HepG2 (cell line): ENCODE data around the gene RPUSD2. TPM values are rescaled to one million over a fixed set of nuclear protein-coding genes. Genes with fewer than 3 reads are reported as not detected.

ENCODE experiments used
- ATAC-seq: fragments of 200-7000 bp; cut with Tn5 transposase; 3 replicates; pipeline ENCODE4 v1.9.1; 2020; ENCODE audit warnings: mild to moderate bottlenecking, moderate library complexity
- BruUV-seq: library from RNA; stranded (reverse); fragments of 400-500 nt; replicated peaks from 2 replicates; lab custom pipeline; 2021; lab: Mats Ljungman, UMichigan
- CTCF ChIA-PET: fragments of 300-600 bp; formaldehyde crosslinking; extraction: SDS; loops from one replicate; lab custom pipeline; 2021; ENCODE audit warnings: low total read pairs, inconsistent platforms, low intra/inter-chr PET ratio; lab: Yijun Ruan, JAX
- POLR2A ChIA-PET: fragments of 350-600 bp; sonication (Branson Sonifier 250); formaldehyde crosslinking; loops from one replicate; lab custom pipeline; 2020; ENCODE audit warnings: antibody characterized with exemption, inconsistent platforms; lab: Yijun Ruan, JAX
- DNase-seq: peaks from one replicate; pipeline ENCODE4 v3.0.0-alpha.2; 2015; ENCODE audit warnings: low spot score
- FAIRE-seq: peaks from 3 replicates; lab custom pipeline; 2011; peaks lifted over from hg19 to GRCh38; lab: Jason Lieb, UNC
- H2AFZ ChIP-seq: one replicate; pipeline ENCODE4 v1.6.1; 2011; ENCODE audit warnings: low read length, inconsistent platforms
- H3K27ac ChIP-seq: fragments of 300-600 bp; 3 replicates; pipeline ENCODE4 v1.8.0; 2011; ENCODE audit warnings: mixed run types, mild to moderate bottlenecking, mixed read lengths, low read length, inconsistent platforms; ENCODE audit not compliant: insufficient read depth; ENCODE audit errors: extremely low read length
- H3K27me3 ChIP-seq, 2 experiments: fragments of 200-600 bp in 1 of 2; 2 replicates in 1 of 2; 3 replicates in 1 of 2; pipeline versions ENCODE4 v1.6.0 to v1.8.0; 2011; ENCODE audit warnings: low read length in 2 of 2, mild to moderate bottlenecking in 2 of 2, moderate library complexity in 2 of 2, inconsistent platforms in 1 of 2; ENCODE audit not compliant: insufficient read depth in 2 of 2, control insufficient read depth in 1 of 2
- H3K36me3 ChIP-seq, 2 experiments: fragments of 200-600 bp in 1 of 2; replicated peaks in 1 of 2; 2 replicates in 1 of 2; 3 replicates in 1 of 2; pipeline versions ENCODE4 v1.5.1 to v1.8.0; 2011; ENCODE audit warnings: low read length in 2 of 2, inconsistent platforms in 1 of 2; ENCODE audit not compliant: insufficient read depth in 2 of 2, control insufficient read depth in 1 of 2
- H3K4me1 ChIP-seq: 2 replicates; pipeline ENCODE4 v1.5.1; 2012; ENCODE audit warnings: low read length, inconsistent platforms; ENCODE audit not compliant: insufficient read depth
- H3K4me2 ChIP-seq: 2 replicates; pipeline ENCODE4 v1.6.0; 2011; ENCODE audit warnings: low read depth, low read length, inconsistent platforms
- H3K4me3 ChIP-seq, 3 experiments: fragments of 200-600 bp in 1 of 3; sonication (generic), shearing (Covaris generic) in 1 of 3; replicated peaks in 1 of 3; 2 replicates each; pipeline ENCODE4 v1.5.1; 2011 to 2016; ENCODE audit warnings: low read length in 3 of 3, inconsistent platforms in 2 of 3, low read depth in 2 of 3, mild to moderate bottlenecking in 2 of 3, control low read depth in 1 of 3, mixed read lengths in 1 of 3; ENCODE audit not compliant: insufficient read depth in 1 of 3
- H3K79me2 ChIP-seq: one replicate; pipeline ENCODE4 v1.6.1; 2011; ENCODE audit warnings: low read length, inconsistent platforms; ENCODE audit not compliant: insufficient read depth
- H3K9ac ChIP-seq: 2 replicates; pipeline ENCODE4 v1.6.0; 2011; ENCODE audit warnings: mild to moderate bottlenecking, low read depth, low read length, inconsistent platforms; ENCODE audit not compliant: insufficient read depth
- H3K9me3 ChIP-seq: 2 replicates; pipeline ENCODE4 v1.5.1; 2012; ENCODE audit warnings: mild to moderate bottlenecking, low read length
- H4K20me1 ChIP-seq: 2 replicates; pipeline ENCODE4 v1.6.0; 2011; ENCODE audit warnings: inconsistent platforms, mild to moderate bottlenecking, low read length, moderate library complexity; ENCODE audit not compliant: insufficient read depth
- EZH2 ChIP-seq: conservative IDR thresholded peaks from 2 replicates; pipeline ENCODE4 v1.6.1; 2012; ENCODE audit warnings: mild to moderate bottlenecking, low read depth, low read length, moderate library complexity
- GATAD2A ChIP-seq: IDR thresholded peaks from 2 replicates; pipeline ENCODE4 v1.6.1; 2016
- HMG20B ChIP-seq: conservative IDR thresholded peaks from 2 replicates; pipeline ENCODE4 v1.6.1; 2016; ENCODE audit warnings: missing genetic modification reagents, missing compliant biosample characterization
- HNF4G ChIP-seq, 2 experiments: sonication (generic) in 1 of 2; formaldehyde crosslinking in 1 of 2; IDR thresholded peaks; 2 replicates each; pipeline versions ENCODE4 v1.4.0 to v1.6.1; 2011 to 2020; ENCODE audit warnings: borderline replicate concordance in 2 of 2, low read depth in 2 of 2, mild to moderate bottlenecking in 2 of 2, low read length in 1 of 2, missing genetic modification reagents in 1 of 2, moderate library complexity in 1 of 2
- RNF2 ChIP-seq: fragments of 450-650 bp; conservative IDR thresholded peaks from 2 replicates; pipeline ENCODE4 v1.6.1; 2016; ENCODE audit warnings: low read depth
- TBP ChIP-seq: sonication (generic); formaldehyde crosslinking; IDR thresholded peaks from 2 replicates; pipeline ENCODE4 v1.5.0; 2020; ENCODE audit warnings: missing genetic modification reagents
- ZNF275 ChIP-seq: sonication (generic); formaldehyde crosslinking; IDR thresholded peaks from 2 replicates; pipeline ENCODE4 v1.8.0; 2022; ENCODE audit warnings: missing genetic modification reagents, mild to moderate bottlenecking, inconsistent platforms, borderline replicate concordance
- ZNF746 ChIP-seq: sonication (generic); formaldehyde crosslinking; IDR thresholded peaks from 2 replicates; pipeline ENCODE4 v1.8.0; 2022; ENCODE audit warnings: mild to moderate bottlenecking, missing genetic modification reagents
- ZNF839 ChIP-seq: sonication (generic); formaldehyde crosslinking; IDR thresholded peaks from 2 replicates; pipeline ENCODE4 v1.4.0; 2020; ENCODE audit warnings: missing genetic modification reagents, mild to moderate bottlenecking, borderline replicate concordance
- WGBS: methylation state at CpG from one replicate; pipeline ENCODE4 v1.1.6; 2017; ENCODE audit warnings: low lambda C conversion rate; 5-methylcytosine and 5-hydroxymethylcytosine counted together
- in situ Hi-C: cut with HindIII; loops from 2 replicates; pipeline ENCODE4 v1.10.0; 2017; ENCODE audit warnings: low pct_unique_long_range_greater_than_20kb; ENCODE audit not compliant: extremely low pct_ligation_motif_present
- intact Hi-C: fragments of 100-400 bp; cut with micrococcal nuclease; formaldehyde crosslinking; loops from one replicate; pipeline ENCODE4 v1.10.0; 2022; ENCODE audit not compliant: unreplicated experiment
- polyA plus RNA-seq, 8 experiments: library from polyadenylated mRNA; depleted of rRNA in 3 of 8; stranded (reverse) in 7 of 8; unstranded in 1 of 8; fragments of >200 nt; fragmentation: Illumina TruSeq in 4 of 8; extraction: Trizol in 4 of 8; gene quantifications; 2 replicates each; pipeline versions ENCODE4 v1.2.1 to v1.2.3, GENCODE V29; 2011 to 2016; ENCODE audit warnings: low read depth in 4 of 8, missing spikeins in 1 of 8, mixed read lengths in 1 of 8; ENCODE audit not compliant: insufficient read depth in 1 of 8
- total RNA-seq, 5 experiments: library from RNA; depleted of rRNA; stranded (reverse); fragments of >200 nt; fragmentation: Illumina TruSeq; extraction: Trizol; gene quantifications; 2 replicates each; pipeline ENCODE4 v1.2.3, GENCODE V29; 2016; ENCODE audit warnings: low read depth in 1 of 5

RPUSD2 gene
- total and polyA plus RNA-seq, 2 of the 13 experiments (the other 11 are each of a cell fraction or from before 2014, with no cell fraction given) = 8.6 to 14.5 TPM

DNA sequence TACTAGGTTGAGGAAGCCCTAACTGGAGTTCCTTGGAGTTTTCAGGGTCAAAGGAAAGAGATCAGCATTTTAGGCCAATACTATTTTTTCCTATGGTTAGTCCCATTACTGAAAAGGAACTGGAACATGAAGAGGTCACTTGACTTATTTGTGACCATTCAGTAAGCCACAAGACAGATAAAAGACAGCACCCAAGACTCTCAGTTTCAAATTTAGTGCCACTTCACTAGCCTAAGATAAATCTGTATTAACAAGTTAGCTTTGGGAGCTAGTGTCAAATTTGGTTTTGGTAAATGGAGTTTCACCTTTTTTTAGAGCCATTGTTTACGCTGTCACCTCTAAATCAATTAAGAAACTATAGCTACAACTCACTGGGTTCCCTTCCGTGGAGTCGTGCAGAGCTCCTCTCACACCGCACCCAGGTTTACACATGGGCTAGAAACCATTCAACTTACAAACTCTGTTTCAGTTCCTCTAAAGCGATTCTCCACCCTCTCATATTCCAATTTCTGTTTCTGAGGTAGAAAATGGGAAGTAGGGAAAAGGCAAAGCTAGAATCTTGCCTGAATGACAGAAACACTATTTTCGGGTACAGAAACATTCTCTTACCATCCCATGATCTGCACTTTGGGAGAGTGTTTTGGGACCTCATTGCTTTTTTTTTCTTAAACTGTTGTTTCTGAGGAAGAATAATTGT lies 18.6 kb upstream of the RPUSD2 start:
- no peak for FAIRE-seq
- ChIA-PET POLR2A (no interaction called here), CTCF (no interaction called here)
- Histone ChIP-seq H3K9ac (no peak overlapping the region), H3K79me2 (no peaks in the 10 kb centered on the region), H3K27ac (no peak overlapping the region), H3K4me3 (no peak overlapping the region), H3K4me2 (no peak overlapping the region), H4K20me1 (no peaks in the 10 kb centered on the region), H2AFZ (no peak overlapping the region), H3K36me3 (peaks cover 3 to 28% of the 10 kb centered on the region in 2 experiments; a peak in 4 of 5 replicates), H3K4me1 (no peaks in the 10 kb centered on the region), H3K27me3 (no peaks in the 10 kb centered on the region), H3K9me3 (no peaks in the 10 kb centered on the region)
- in situ Hi-C loops (no loop called here), intact Hi-C loops (no loop called here)
- no peak for DNase-seq
- no TSS peak for BruUV-seq
- 97% methylated on average over 6 of the region's 6 CpGs for WGBS
- ATAC-seq = no peak
- no peak for TF ChIP-seq ZNF839 (CRISPR knock-in tag)
- TF ChIP-seq TBP (CRISPR knock-in tag) = no peak
- TF ChIP-seq ZNF746 = no peak
- no peak for TF ChIP-seq HNF4G (IDR thresholded peaks at IDR 0.05; ENCODE audit: borderline replicate concordance, low read depth, low read length)
- TF ChIP-seq HNF4G (CRISPR knock-in tag; IDR thresholded peaks at IDR 0.05; ENCODE audit: borderline replicate concordance, low read depth) = no peak
- TF ChIP-seq EZH2 = no peak
- TF ChIP-seq ZNF275 = no peak
- no peak for TF ChIP-seq GATAD2A (CRISPR knock-in tag)
- TF ChIP-seq HMG20B (CRISPR knock-in tag) = no peak
- TF ChIP-seq RNF2 = no peak
